ENCODE measurements around the gene TMEM169.

DNA sequence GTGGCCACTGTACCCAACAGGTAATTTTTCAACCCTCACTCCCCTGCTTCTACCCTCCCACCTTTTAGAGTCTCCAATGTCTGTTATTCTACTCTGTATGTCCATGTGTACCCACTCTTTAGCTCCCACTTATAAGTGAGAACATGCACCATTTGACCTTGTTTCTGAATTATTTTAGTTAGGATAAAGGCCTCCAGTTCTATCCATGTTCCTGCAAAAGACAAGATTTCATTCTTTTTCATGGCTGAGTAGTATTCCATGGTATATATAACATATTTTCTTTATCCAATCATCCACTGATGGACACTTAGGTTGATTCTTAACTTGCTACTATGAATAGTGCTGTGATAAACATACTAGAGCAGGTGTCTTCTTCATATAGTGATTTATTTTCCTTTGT lies 9.2 kb upstream of the TMEM169 start:
- TF ChIP-seq, protein P1, sequence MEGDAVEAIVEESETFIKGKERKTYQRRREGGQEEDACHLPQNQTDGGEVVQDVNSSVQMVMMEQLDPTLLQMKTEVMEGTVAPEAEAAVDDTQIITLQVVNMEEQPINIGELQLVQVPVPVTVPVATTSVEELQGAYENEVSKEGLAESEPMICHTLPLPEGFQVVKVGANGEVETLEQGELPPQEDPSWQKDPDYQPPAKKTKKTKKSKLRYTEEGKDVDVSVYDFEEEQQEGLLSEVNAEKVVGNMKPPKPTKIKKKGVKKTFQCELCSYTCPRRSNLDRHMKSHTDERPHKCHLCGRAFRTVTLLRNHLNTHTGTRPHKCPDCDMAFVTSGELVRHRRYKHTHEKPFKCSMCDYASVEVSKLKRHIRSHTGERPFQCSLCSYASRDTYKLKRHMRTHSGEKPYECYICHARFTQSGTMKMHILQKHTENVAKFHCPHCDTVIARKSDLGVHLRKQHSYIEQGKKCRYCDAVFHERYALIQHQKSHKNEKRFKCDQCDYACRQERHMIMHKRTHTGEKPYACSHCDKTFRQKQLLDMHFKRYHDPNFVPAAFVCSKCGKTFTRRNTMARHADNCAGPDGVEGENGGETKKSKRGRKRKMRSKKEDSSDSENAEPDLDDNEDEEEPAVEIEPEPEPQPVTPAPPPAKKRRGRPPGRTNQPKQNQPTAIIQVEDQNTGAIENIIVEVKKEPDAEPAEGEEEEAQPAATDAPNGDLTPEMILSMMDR (IDR thresholded peaks at IDR 0.05), result no peak
- TF ChIP-seq, protein P2, sequence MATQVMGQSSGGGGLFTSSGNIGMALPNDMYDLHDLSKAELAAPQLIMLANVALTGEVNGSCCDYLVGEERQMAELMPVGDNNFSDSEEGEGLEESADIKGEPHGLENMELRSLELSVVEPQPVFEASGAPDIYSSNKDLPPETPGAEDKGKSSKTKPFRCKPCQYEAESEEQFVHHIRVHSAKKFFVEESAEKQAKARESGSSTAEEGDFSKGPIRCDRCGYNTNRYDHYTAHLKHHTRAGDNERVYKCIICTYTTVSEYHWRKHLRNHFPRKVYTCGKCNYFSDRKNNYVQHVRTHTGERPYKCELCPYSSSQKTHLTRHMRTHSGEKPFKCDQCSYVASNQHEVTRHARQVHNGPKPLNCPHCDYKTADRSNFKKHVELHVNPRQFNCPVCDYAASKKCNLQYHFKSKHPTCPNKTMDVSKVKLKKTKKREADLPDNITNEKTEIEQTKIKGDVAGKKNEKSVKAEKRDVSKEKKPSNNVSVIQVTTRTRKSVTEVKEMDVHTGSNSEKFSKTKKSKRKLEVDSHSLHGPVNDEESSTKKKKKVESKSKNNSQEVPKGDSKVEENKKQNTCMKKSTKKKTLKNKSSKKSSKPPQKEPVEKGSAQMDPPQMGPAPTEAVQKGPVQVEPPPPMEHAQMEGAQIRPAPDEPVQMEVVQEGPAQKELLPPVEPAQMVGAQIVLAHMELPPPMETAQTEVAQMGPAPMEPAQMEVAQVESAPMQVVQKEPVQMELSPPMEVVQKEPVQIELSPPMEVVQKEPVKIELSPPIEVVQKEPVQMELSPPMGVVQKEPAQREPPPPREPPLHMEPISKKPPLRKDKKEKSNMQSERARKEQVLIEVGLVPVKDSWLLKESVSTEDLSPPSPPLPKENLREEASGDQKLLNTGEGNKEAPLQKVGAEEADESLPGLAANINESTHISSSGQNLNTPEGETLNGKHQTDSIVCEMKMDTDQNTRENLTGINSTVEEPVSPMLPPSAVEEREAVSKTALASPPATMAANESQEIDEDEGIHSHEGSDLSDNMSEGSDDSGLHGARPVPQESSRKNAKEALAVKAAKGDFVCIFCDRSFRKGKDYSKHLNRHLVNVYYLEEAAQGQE (IDR thresholded peaks at IDR 0.05; ENCODE audit: insufficient read depth in 1 of 2, low read depth in 2 of 2, low read length in 1 of 2), result no peak
- TF ChIP-seq POLR2AphosphoS5 (IDR thresholded peaks at IDR 0.05; ENCODE audit: low read depth, low read length) (no peak), TCF7L2 (IDR thresholded peaks at IDR 0.05; ENCODE audit: low read depth, low read length) (no peak)

Data from Panc1 (cell line).